ENCODE data around the gene THTPA.
"Not testable (repeated sequence)": the region's sequence is repeated elsewhere in the genome, so short reads cannot be mapped to it uniquely, and the experiment has no call there.

THTPA gene

GRCh38 chr14:23583761-23584526 lies 27.9 kb downstream of the THTPA start:
- not testable (repeated sequence) for DNase-seq (ENCODE audit: low spot score)

GRCh38 chr14:23584527-23585203 lies 28.6 kb downstream of the THTPA start:
- not testable (repeated sequence) for DNase-seq (ENCODE audit: low spot score)

- peak; percentile 87 for DNase-seq (ENCODE audit: low spot score)
These were observed 33.0 kb downstream of the THTPA start for GRCh38 chr14:23588884-23589598.

- DNase-seq (ENCODE audit: low spot score): no peak
These were observed 33.5 kb downstream of the THTPA start for GRCh38 chr14:23589606-23590005.

GRCh38 chr14:23590198-23590597 lies 34.1 kb downstream of the THTPA start:
- DNase-seq (ENCODE audit: low spot score): no peak

DNA sequence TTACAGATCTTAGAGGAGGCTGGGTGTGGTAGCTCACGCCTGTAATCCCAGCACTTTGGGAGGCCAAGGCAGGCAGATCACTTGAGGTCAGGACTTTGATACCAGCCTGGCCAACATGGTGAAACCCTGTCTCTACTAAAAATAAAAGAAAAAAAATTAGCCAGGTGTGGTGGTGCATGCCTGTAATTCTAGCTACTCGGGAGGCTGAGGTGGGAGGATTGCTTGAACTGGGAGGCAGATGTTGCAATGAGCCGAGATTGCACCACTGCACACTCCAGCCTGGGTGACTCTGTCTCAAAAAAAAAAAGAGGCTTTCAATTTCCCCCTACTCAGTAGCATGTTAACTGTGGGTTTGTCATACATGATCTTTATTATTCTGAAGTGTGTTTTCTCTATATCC lies 38.1 kb downstream of the THTPA start:
- DNase-seq (ENCODE audit: low spot score): not testable (repeated sequence)

GRCh38 chr14:23600322-23600707 lies 44.2 kb downstream of the THTPA start:
- no peak for DNase-seq (ENCODE audit: low spot score)

DNA sequence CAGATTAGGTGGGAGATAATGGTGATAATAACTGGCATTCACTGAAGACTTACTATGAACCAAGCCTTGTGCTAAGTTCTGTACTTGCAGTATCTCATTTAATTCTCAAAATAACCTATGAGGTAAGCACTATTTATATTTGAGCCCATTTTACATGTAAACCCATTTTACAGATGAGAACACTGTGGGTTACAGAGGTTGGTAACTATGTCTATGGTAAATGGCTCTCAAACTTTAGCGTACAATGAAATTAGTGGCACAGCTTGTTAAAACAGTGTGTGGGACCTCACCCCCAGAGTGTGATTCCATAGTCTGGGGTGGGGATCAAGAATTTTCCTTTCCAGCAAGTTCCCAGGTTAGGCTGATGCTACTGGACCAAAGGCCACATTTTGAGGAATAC lies 44.7 kb downstream of the THTPA start:
- DNase-seq (ENCODE audit: low spot score): no peak

GRCh38 chr14:23601424-23601823 lies 45.4 kb downstream of the THTPA start:
- DNase-seq (ENCODE audit: low spot score): no peak

DNA sequence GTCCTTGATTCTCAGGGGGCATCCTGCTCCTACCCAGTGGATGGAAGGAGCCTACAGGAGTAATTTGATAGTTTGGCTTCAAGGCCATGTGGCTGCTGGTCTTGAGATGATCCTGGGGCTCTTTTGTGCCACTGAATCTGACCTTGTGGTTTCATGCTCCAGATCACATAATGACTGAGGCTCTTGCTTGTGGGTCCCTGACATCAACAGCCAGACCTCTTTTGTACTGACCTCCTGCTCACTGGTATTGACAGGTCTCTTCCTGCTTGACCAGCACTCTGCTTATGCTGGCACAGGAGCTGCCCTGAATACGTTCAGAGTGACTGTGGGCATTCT lies 45.7 kb downstream of the THTPA start:
- DNase-seq (ENCODE audit: low spot score): no peak

- no peak for DNase-seq (ENCODE audit: low spot score)
These were observed 46.4 kb downstream of the THTPA start for GRCh38 chr14:23602181-23603095.

DNA sequence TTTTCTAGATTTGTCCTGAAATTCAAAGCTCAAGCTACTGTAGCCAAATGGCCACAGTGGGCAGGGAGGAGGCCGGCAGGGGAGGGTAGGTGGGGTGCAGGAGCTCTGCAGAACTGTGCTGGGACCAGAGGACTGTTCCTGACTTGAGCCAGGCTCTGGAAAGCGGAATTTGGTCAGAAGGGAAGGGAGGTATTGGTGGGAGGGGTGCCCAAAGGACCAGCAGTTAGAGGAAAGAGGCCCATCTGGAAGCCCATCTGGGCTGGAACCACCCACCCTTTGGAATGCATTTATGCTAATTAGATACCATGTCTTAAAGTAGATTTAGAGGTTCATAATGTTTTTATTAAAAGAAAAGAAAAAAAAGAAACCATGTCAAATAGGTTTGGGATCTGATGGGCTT lies 47.0 kb downstream of the THTPA start:
- DNase-seq (ENCODE audit: low spot score): no peak

DNA sequence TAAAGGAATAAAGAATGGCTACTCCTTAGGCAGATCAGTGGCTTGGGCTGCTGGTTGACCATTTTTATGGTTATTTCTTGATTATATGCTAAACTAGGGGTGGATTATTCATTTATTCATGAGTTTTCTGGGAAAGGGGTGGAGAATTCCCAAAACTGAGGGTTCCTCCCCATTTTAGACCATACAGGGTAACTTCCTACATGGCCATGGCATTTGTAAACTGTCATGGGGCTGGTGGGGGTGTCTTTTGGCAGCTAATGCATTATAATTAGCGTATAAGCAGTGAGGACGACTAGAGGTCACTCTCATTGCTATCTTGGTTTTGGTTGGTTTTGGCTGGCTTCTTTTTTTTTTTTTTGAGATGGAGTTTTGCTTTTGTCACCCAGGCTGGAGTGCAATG lies 48.1 kb downstream of the THTPA start:
- DNase-seq (ENCODE audit: low spot score): no peak

DNA sequence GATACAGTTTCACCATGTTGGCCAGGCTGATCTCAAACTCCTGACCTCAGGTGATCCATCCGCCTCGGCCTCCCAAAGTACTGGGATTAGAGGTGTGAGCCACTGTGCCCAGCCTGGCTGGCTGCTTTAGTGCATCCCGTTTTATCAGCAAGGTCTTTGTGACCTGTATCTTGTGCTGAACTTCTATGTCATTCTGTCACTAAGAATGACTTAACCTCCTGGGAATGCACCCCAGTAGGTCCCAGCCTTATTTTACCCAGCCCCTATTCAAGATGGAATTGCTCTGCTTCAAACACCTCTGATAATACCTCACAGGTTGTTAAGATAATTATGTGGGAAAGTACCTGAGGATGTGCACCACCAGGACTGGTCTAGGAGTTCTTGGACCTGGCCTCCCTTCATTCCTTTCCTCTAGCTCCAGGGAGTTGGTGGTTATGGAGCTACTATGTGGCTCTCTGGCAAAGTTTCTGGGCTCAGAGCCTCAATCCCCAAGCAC lies 48.7 kb downstream of the THTPA start:
- DNase-seq (ENCODE audit: low spot score): no peak

- DNase-seq (ENCODE audit: low spot score): no peak
These were observed 50.0 kb downstream of the THTPA start for GRCh38 chr14:23605931-23606585.

- DNase-seq (ENCODE audit: low spot score): no peak
These were observed 52.4 kb downstream of the THTPA start for GRCh38 chr14:23608454-23608853.

DNA sequence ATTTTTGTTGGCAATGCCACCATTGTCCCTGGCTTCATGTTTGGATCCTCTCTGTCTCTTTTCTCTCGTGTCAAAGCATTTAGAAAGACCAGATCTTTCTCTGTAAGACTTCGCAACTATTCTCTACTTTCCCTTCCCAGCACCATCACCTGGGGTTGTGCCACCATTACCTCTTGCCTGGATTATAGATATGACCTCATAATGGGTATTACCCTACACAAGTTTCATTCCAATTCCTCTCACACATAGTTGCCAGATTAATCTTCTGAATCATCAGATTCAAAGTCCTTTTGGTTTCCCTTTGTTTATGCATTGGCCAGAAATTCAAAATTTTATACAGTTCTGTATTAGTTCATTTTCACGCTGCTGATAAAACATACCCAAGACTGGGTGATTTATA lies 52.9 kb downstream of the THTPA start:
- no peak for DNase-seq (ENCODE audit: low spot score)

DNA sequence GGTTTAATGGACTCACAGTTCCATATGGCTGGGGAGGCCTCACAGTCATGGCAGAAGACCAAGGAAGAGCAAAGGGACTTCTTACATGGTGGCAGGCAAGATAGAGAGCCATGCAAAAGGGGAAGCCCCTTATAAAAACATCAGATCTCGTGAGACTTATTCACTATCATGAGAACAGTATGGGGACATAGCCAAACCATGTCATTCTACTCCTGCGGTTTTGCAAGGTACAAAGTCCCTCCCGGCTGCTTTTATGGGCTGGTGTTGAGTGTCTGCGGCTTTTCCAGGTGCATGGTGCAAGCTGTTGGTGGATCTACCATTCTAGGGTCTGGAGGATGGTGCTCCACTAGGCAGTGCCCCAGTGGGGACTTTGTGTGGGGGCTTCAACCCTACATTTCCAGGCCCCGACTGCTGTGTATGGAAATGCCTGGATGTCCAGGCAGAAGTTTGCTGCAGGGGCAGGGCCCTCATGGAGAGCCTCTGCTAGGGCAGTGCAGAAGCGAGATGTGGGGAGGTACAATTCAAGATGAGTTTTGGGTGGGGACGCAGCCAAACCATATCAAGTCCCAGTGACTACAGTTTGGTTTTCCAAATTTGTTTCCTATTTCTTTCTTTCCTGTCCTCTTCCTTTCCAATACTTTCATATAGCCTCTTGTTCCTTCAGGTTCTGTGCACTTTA lies 53.5 kb downstream of the THTPA start:
- DNase-seq (ENCODE audit: low spot score): not testable (repeated sequence)
